PC-3 (cell line): ENCODE measurements around the gene GYPC. TPM values are rescaled to one million over a fixed set of nuclear protein-coding genes. Genes with fewer than 3 reads are reported as not detected.

Source experiments
- ATAC-seq: fragments of 200-7000 bp; cut with Tn5 transposase; 2 replicates; pipeline ENCODE4 v1.9.1; 2020; ENCODE audit warnings: mild to moderate bottlenecking, moderate library complexity
- BruUV-seq: library from RNA; stranded (reverse); fragments of 400-500 nt; replicated peaks from 2 replicates; lab custom pipeline; 2021; lab: Mats Ljungman, UMichigan
- CTCF ChIA-PET: fragments of 300-600 bp; sonication (Branson Sonifier 250); formaldehyde crosslinking; loops from one replicate; lab custom pipeline; 2022; ENCODE audit warnings: antibody characterized with exemption; lab: Charles Lee
- POLR2A ChIA-PET: fragments of 300-600 bp; sonication (Branson Sonifier 250); formaldehyde crosslinking; loops from one replicate; lab custom pipeline; 2022; ENCODE audit warnings: antibody characterized with exemption; ENCODE audit not compliant: unreplicated experiment; lab: Charles Lee
- DNase-seq: peaks from one replicate; pipeline ENCODE4 v3.0.0-alpha.2; 2015
- H2AFZ ChIP-seq: fragments of 300-600 bp; sonication (generic); 2 replicates; pipeline ENCODE4 v1.6.0; 2016; ENCODE audit warnings: antibody characterized with exemption, low read length
- H3F3A ChIP-seq: fragments of 300-600 bp; sonication (generic); one replicate; pipeline ENCODE4 v1.6.0; 2017; ENCODE audit warnings: antibody characterized with exemption, low read length, control low read depth, mild to moderate bottlenecking; ENCODE audit not compliant: unreplicated experiment
- H3K27ac ChIP-seq: fragments of 300-600 bp; sonication (generic); 2 replicates; pipeline ENCODE4 v1.5.1; 2016; ENCODE audit warnings: mild to moderate bottlenecking, low read length
- H3K27me3 ChIP-seq: fragments of 300-600 bp; sonication (generic); 2 replicates; pipeline ENCODE4 v1.6.1; 2016; ENCODE audit warnings: low read length, mixed read lengths
- H3K36me3 ChIP-seq: fragments of 300-600 bp; sonication (generic); 2 replicates; pipeline ENCODE4 v1.6.1; 2016; ENCODE audit warnings: low read depth, mixed run types, low read length, mixed read lengths
- H3K4me1 ChIP-seq: fragments of 300-600 bp; sonication (generic); 2 replicates; pipeline ENCODE4 v1.5.1; 2016; ENCODE audit warnings: low read length; ENCODE audit not compliant: insufficient read depth
- H3K4me2 ChIP-seq: fragments of 300-600 bp; sonication (generic); 2 replicates; pipeline ENCODE4 v1.6.0; 2016; ENCODE audit warnings: low read length
- H3K4me3 ChIP-seq: fragments of 300-600 bp; sonication (generic); 2 replicates; pipeline ENCODE4 v1.5.1; 2016; ENCODE audit warnings: mild to moderate bottlenecking, low read length, mixed read lengths
- H3K79me2 ChIP-seq: fragments of 300-600 bp; sonication (generic); 2 replicates; pipeline ENCODE4 v1.6.1; 2017; ENCODE audit warnings: low read length, mixed read lengths
- H3K9ac ChIP-seq: fragments of 300-600 bp; sonication (generic); 2 replicates; pipeline ENCODE4 v1.6.0; 2016; ENCODE audit warnings: mild to moderate bottlenecking, low read length
- H3K9me2 ChIP-seq: fragments of 300-600 bp; sonication (generic); replicated peaks from 2 replicates; pipeline ENCODE4 v1.6.1; 2016; ENCODE audit warnings: mixed run types, low read length, mixed read lengths
- H3K9me3 ChIP-seq: fragments of 300-600 bp; sonication (generic); 2 replicates; pipeline ENCODE4 v1.6.1; 2016; ENCODE audit warnings: low read length, mixed read lengths
- H4K20me1 ChIP-seq: fragments of 300-600 bp; sonication (generic); 2 replicates; pipeline ENCODE4 v1.6.1; 2016; ENCODE audit warnings: low read length, mixed read lengths
- EZH2 ChIP-seq: fragments of 300-600 bp; sonication (generic); IDR thresholded peaks from one replicate; pipeline ENCODE4 v1.6.1; 2017; ENCODE audit warnings: antibody characterized with exemption, mild to moderate bottlenecking, low read length; ENCODE audit not compliant: unreplicated experiment
- EZH2phosphoT487 ChIP-seq: fragments of 300-600 bp; sonication (generic); IDR thresholded peaks from 2 replicates; pipeline ENCODE4 v1.6.1; 2018; ENCODE audit warnings: mild to moderate bottlenecking, antibody characterized with exemption, low read length, borderline replicate concordance
- intact Hi-C: fragments of 100-400 bp; cut with micrococcal nuclease; formaldehyde crosslinking; loops from 2 replicates; pipeline ENCODE4 v1.9.0; 2023
- total RNA-seq: library from RNA; depleted of rRNA; stranded (reverse); fragments of >200 nt; gene quantifications from 2 replicates; pipeline ENCODE4 v1.2.3, GENCODE V29; 2014
- TF ChIP-seq, protein P1 (sequence below): fragments of 300-600 bp; sonication (generic); conservative IDR thresholded peaks from 2 replicates; pipeline ENCODE4 v1.5.1; 2017; ENCODE audit warnings: antibody characterized with exemption, low read depth, mild to moderate bottlenecking, low read length

Gene GYPC
- total RNA-seq, 1 experiment from 2014 or later, result not detected

- Histone ChIP-seq H3K4me3 (no peak overlapping the region), H3K4me2 (no peak overlapping the region), H3K36me3 (no peaks in the 10 kb centered on the region), H3K79me2 (no peaks in the 10 kb centered on the region), H3K27me3 (peaks cover 46% of the 10 kb centered on the region), H3K9me3 (no peaks in the 10 kb centered on the region), H3F3A (no peaks in the 10 kb centered on the region), H4K20me1 (no peaks in the 10 kb centered on the region), H3K4me1 (no peaks in the 10 kb centered on the region), H3K27ac (no peak overlapping the region), H2AFZ (no peak overlapping the region), H3K9me2 (no peaks in the 10 kb centered on the region), H3K9ac (no peak overlapping the region)
- no peak for ATAC-seq
- DNase-seq, result no peak
- no TSS peak for BruUV-seq
- intact Hi-C loops, result no loop called here
- ChIA-PET POLR2A (no interaction called here), CTCF (no interaction called here)
- TF ChIP-seq EZH2phosphoT487, result no peak
- TF ChIP-seq, protein P1, sequence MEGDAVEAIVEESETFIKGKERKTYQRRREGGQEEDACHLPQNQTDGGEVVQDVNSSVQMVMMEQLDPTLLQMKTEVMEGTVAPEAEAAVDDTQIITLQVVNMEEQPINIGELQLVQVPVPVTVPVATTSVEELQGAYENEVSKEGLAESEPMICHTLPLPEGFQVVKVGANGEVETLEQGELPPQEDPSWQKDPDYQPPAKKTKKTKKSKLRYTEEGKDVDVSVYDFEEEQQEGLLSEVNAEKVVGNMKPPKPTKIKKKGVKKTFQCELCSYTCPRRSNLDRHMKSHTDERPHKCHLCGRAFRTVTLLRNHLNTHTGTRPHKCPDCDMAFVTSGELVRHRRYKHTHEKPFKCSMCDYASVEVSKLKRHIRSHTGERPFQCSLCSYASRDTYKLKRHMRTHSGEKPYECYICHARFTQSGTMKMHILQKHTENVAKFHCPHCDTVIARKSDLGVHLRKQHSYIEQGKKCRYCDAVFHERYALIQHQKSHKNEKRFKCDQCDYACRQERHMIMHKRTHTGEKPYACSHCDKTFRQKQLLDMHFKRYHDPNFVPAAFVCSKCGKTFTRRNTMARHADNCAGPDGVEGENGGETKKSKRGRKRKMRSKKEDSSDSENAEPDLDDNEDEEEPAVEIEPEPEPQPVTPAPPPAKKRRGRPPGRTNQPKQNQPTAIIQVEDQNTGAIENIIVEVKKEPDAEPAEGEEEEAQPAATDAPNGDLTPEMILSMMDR, result no peak
- no peak for TF ChIP-seq EZH2
Measured at GRCh38 chr2:126653109-126653508, 2.8 kb upstream of the GYPC start.

GRCh38 chr2:126653761-126654160 lies 2.2 kb upstream of the GYPC start:
- Histone ChIP-seq H2AFZ (no peak overlapping the region), H3K9ac (no peak overlapping the region), H4K20me1 (no peaks in the 10 kb centered on the region), H3K36me3 (no peaks in the 10 kb centered on the region), H3K4me1 (no peaks in the 10 kb centered on the region), H3K9me3 (no peaks in the 10 kb centered on the region), H3K4me2 (no peak overlapping the region), H3K4me3 (no peak overlapping the region), H3K9me2 (no peaks in the 10 kb centered on the region), H3K79me2 (no peaks in the 10 kb centered on the region), H3K27ac (no peak overlapping the region), H3F3A (no peaks in the 10 kb centered on the region), H3K27me3 (peaks cover 46% of the 10 kb centered on the region)
- BruUV-seq, result no TSS peak
- DNase-seq (no peak), ATAC-seq (no peak)
- intact Hi-C loops, result no loop called here
- POLR2A ChIA-PET, result no interaction called here
- CTCF ChIA-PET, result no interaction called here
- no peak for TF ChIP-seq EZH2phosphoT487

- ChIA-PET CTCF (no interaction called here), POLR2A (no interaction called here)
- ATAC-seq, result no peak
- no peaks in the 10 kb centered on the region for H3F3A ChIP-seq
- no peak for TF ChIP-seq EZH2phosphoT487
- TF ChIP-seq EZH2, result no peak
- no peaks in the 10 kb centered on the region for H3K4me1 ChIP-seq
- no peak for DNase-seq
- no peak overlapping the region for H3K27ac ChIP-seq
- no peak overlapping the region for H3K9ac ChIP-seq
- H3K9me3 ChIP-seq, result no peaks in the 10 kb centered on the region
- H4K20me1 ChIP-seq, result no peaks in the 10 kb centered on the region
- no peak overlapping the region for H3K4me2 ChIP-seq
- H3K4me3 ChIP-seq, result no peak overlapping the region
- no peak overlapping the region for H2AFZ ChIP-seq
- peaks cover 56% of the 10 kb centered on the region for H3K27me3 ChIP-seq
- intact Hi-C loops, result no loop called here
- H3K36me3 ChIP-seq, result no peaks in the 10 kb centered on the region
- H3K79me2 ChIP-seq, result no peaks in the 10 kb centered on the region
- no TSS peak for BruUV-seq
- H3K9me2 ChIP-seq, result no peaks in the 10 kb centered on the region
Measured at GRCh38 chr2:126655051-126655450, 907 bp upstream of the GYPC start.
